MM.1S (cell line): ENCODE measurements around the gene SETDB1.
"Not testable (repeated sequence)": the region's sequence is repeated elsewhere in the genome, so short reads cannot be mapped to it uniquely, and the experiment has no call there.

Experiments
- EZH2phosphoT487 ChIP-seq: fragments of 300-600 bp; sonication (generic); IDR thresholded peaks from 2 replicates; pipeline ENCODE4 v1.6.1; 2018; ENCODE audit warnings: antibody characterized with exemption, low read length
- TF ChIP-seq, protein P1 (sequence below): fragments of 300-600 bp; sonication (generic); IDR thresholded peaks from 2 replicates; pipeline ENCODE4 v1.5.1; 2016; ENCODE audit warnings: antibody characterized with exemption, low read length, mixed read lengths

DNA sequence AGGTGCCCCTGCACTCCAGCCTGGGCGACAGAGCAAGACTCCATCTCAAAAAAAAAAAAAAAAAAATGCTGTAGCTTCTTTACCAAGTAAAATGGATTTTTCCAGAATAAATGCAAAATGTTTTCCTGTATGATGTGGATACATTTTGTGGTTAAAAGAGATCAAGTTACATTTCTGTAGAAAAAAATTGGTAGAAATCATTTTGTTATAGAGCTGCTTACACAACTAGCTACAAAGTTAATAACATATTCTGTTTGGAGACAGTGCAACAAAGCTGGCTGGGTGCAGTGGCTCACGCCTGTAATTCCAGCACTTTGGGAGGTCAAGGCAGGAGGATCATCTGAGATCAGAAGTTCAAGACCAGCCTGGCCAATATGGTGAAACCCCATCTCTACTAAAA is 47.2 kb upstream of the SETDB1 start:
- TF ChIP-seq, protein P1, sequence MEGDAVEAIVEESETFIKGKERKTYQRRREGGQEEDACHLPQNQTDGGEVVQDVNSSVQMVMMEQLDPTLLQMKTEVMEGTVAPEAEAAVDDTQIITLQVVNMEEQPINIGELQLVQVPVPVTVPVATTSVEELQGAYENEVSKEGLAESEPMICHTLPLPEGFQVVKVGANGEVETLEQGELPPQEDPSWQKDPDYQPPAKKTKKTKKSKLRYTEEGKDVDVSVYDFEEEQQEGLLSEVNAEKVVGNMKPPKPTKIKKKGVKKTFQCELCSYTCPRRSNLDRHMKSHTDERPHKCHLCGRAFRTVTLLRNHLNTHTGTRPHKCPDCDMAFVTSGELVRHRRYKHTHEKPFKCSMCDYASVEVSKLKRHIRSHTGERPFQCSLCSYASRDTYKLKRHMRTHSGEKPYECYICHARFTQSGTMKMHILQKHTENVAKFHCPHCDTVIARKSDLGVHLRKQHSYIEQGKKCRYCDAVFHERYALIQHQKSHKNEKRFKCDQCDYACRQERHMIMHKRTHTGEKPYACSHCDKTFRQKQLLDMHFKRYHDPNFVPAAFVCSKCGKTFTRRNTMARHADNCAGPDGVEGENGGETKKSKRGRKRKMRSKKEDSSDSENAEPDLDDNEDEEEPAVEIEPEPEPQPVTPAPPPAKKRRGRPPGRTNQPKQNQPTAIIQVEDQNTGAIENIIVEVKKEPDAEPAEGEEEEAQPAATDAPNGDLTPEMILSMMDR = not testable (repeated sequence)
- TF ChIP-seq EZH2phosphoT487 = not testable (repeated sequence)
